Panc1 (cell line): ENCODE results near the gene LRRC10B.

ENCODE experiments used
- CTCF ChIP-seq: fragments of 450-650 bp; IDR thresholded peaks from 2 replicates; pipeline ENCODE4 v1.5.1; 2017; ENCODE audit warnings: mild to moderate bottlenecking
- POLR2AphosphoS5 ChIP-seq: IDR thresholded peaks from 2 replicates; pipeline ENCODE4 v1.6.1; 2012; ENCODE audit warnings: mild to moderate bottlenecking, low read depth, low read length, moderate library complexity
- REST ChIP-seq, 2 experiments: IDR thresholded peaks; 2 replicates each; pipeline ENCODE4 v1.6.1; 2011 to 2012; ENCODE audit warnings: low read depth in 2 of 2, control low read depth in 1 of 2, low read length in 1 of 2, mild to moderate bottlenecking in 1 of 2, moderate library complexity in 1 of 2; ENCODE audit not compliant: insufficient read depth in 1 of 2
- SIN3A ChIP-seq: IDR thresholded peaks from 2 replicates; pipeline ENCODE4 v1.6.1; 2012; ENCODE audit warnings: low read depth, mild to moderate bottlenecking, low read length, moderate library complexity, borderline replicate concordance; ENCODE audit not compliant: insufficient read depth

- TF ChIP-seq CTCF (no peak), POLR2AphosphoS5 (no peak), REST (IDR thresholded peaks at IDR 0.05; ENCODE audit: insufficient read depth in 1 of 2, low read depth in 2 of 2, low read length in 1 of 2) (no peak), SIN3A (no peak)
These were observed 5.7 kb downstream of the LRRC10B start for GRCh38 chr11:61514050-61514917.
